Measurements from ENCODE around the gene NXN.

GRCh38 chr17:914561-914960 is 65.0 kb downstream of the NXN start:
- TF ChIP-seq ZFX (IDR thresholded peaks at IDR 0.05; ENCODE audit: borderline replicate concordance) (no peak), CTCF (IDR thresholded peaks at IDR 0.05) (no peak)
